Hematopoietic multipotent progenitor cell treated with erythropoietin and hydrocortisone succinate and interleukin-3 and kit ligand, for 4 days (in vitro differentiated cells): ENCODE results near the gene RANGRF.

Experiments
- DNase-seq: peaks from one replicate; pipeline ENCODE4 v3.0.0-alpha.2; 2015

RANGRF gene

GRCh38 chr17:8314797-8315763, 26.6 kb downstream of the RANGRF start:
- no peak for DNase-seq

GRCh38 chr17:8315764-8316217, 27.3 kb downstream of the RANGRF start:
- no peak for DNase-seq

- DNase-seq, result no peak
Measured at GRCh38 chr17:8318010-8318935, 29.8 kb downstream of the RANGRF start.

- no peak for DNase-seq
Measured at GRCh38 chr17:8320262-8320661, 31.8 kb downstream of the RANGRF start.

GRCh38 chr17:8320990-8321389, 32.5 kb downstream of the RANGRF start:
- DNase-seq, result peak; percentile 35

GRCh38 chr17:8322061-8322460, 33.6 kb downstream of the RANGRF start:
- DNase-seq, result peak; percentile 59

- no peak for DNase-seq
Measured at GRCh38 chr17:8324132-8324531, 35.7 kb downstream of the RANGRF start.

- DNase-seq, result peak; percentile 48
Measured at GRCh38 chr17:8324923-8325322, 36.5 kb downstream of the RANGRF start.

GRCh38 chr17:8326511-8327302, 38.2 kb downstream of the RANGRF start:
- DNase-seq, result peak; percentile 92

GRCh38 chr17:8327303-8327649, 38.8 kb downstream of the RANGRF start:
- DNase-seq, result peak; percentile 48

GRCh38 chr17:8332128-8332527, 43.7 kb downstream of the RANGRF start:
- no peak for DNase-seq

GRCh38 chr17:8332688-8333087, 44.2 kb downstream of the RANGRF start:
- no peak for DNase-seq

- DNase-seq, result no peak
Measured at GRCh38 chr17:8333281-8333680, 44.8 kb downstream of the RANGRF start.

- peak; percentile 85 for DNase-seq
Measured at GRCh38 chr17:8337802-8338752, 49.6 kb downstream of the RANGRF start.

- DNase-seq, result no peak
Measured at GRCh38 chr17:8338753-8339140, 50.3 kb downstream of the RANGRF start.

- DNase-seq, result no peak
Measured at GRCh38 chr17:8339540-8339939, 51.1 kb downstream of the RANGRF start, which contains the start of gene ODF4. TSS of gene ODF4 (plus strand) at chr17:8339840. CDS start at chr17:8340052, 212 bp downstream.
